K562 (cell line): ENCODE measurements around the gene CEP44. TPM values are rescaled to one million over a fixed set of nuclear protein-coding genes. Genes with fewer than 3 reads are reported as not detected.
"Not testable (repeated sequence)": the region's sequence is repeated elsewhere in the genome, so short reads cannot be mapped to it uniquely, and the experiment has no call there.

Experiments used
- ATAC-seq: fragments of 200-7000 bp; cut with Tn5 transposase; 3 replicates; pipeline ENCODE4 v1.9.1; 2020; ENCODE audit warnings: moderate library complexity
- BruUV-seq: library from RNA; stranded (reverse); fragments of 400-500 nt; replicated peaks from 2 replicates; lab custom pipeline; 2021; lab: Mats Ljungman, UMichigan
- CTCF ChIA-PET: fragments of 300-600 bp; formaldehyde crosslinking; extraction: SDS; loops from one replicate; lab custom pipeline; 2021; ENCODE audit warnings: low intra/inter-chr PET ratio; lab: Yijun Ruan, JAX
- POLR2A ChIA-PET: fragments of 300-600, 350-650 bp; sonication (Branson Sonifier 250); formaldehyde crosslinking; extraction: SDS; loops from one replicate; lab custom pipeline; 2021; ENCODE audit warnings: antibody characterized with exemption, inconsistent platforms; lab: Yijun Ruan, JAX
- DNase-seq, 4 experiments: peaks; one replicate each; pipeline versions ENCODE4 v3.0.0 to v3.0.0-alpha.2; 2011 to 2018; ENCODE audit warnings: low spot score in 3 of 4, mixed read lengths in 3 of 4; ENCODE audit errors: extremely low read depth in 1 of 4
- FAIRE-seq: peaks from 2 replicates; lab custom pipeline; 2011; peaks lifted over from hg19 to GRCh38; lab: Jason Lieb, UNC
- H2AFZ ChIP-seq: 2 replicates; pipeline ENCODE4 v1.6.0; 2011; ENCODE audit warnings: low read depth, low read length, control low read depth, inconsistent platforms
- H3K27ac ChIP-seq: fragments of 200-600 bp; 3 replicates; pipeline ENCODE4 v1.8.0; 2011; ENCODE audit warnings: low read depth, mild to moderate bottlenecking, control low read depth, inconsistent platforms, low read length, moderate library complexity, mixed read lengths; ENCODE audit errors: extremely low read depth
- H3K27me3 ChIP-seq, 2 experiments: fragments of 300-600 bp in 1 of 2; 2 replicates in 1 of 2; 3 replicates in 1 of 2; pipeline versions ENCODE4 v1.6.0 to v1.8.0; 2011; ENCODE audit warnings: inconsistent platforms in 2 of 2, low read length in 2 of 2, mild to moderate bottlenecking in 1 of 2, mixed read lengths in 1 of 2, moderate library complexity in 1 of 2; ENCODE audit not compliant: control insufficient read depth in 2 of 2, insufficient read depth in 2 of 2
- H3K36me3 ChIP-seq: fragments of 300-600 bp; 3 replicates; pipeline ENCODE4 v1.8.0; 2011; ENCODE audit warnings: mild to moderate bottlenecking, low read length, inconsistent platforms; ENCODE audit not compliant: control insufficient read depth, insufficient read depth
- H3K4me1 ChIP-seq, 2 experiments: fragments of 200-600 bp in 1 of 2; replicated peaks in 1 of 2; 2 replicates in 1 of 2; 3 replicates in 1 of 2; pipeline versions ENCODE4 v1.5.1 to v1.8.0; 2011; ENCODE audit warnings: inconsistent platforms in 2 of 2, low read length in 2 of 2, mild to moderate bottlenecking in 1 of 2, mixed read lengths in 1 of 2, moderate library complexity in 1 of 2; ENCODE audit not compliant: control insufficient read depth in 2 of 2, insufficient read depth in 2 of 2
- H3K4me2 ChIP-seq: 2 replicates; pipeline ENCODE4 v1.6.1; 2011; ENCODE audit warnings: low read length, control low read depth, inconsistent platforms, mixed read lengths; ENCODE audit not compliant: insufficient read depth
- H3K4me3 ChIP-seq: fragments of 200-600 bp; sonication (generic), shearing (Covaris generic); 2 replicates; pipeline ENCODE4 v1.5.1; 2016; ENCODE audit warnings: control low read depth, inconsistent platforms
- H3K79me2 ChIP-seq: fragments of 200-600 bp; 3 replicates; pipeline ENCODE4 v1.8.0; 2011; ENCODE audit warnings: low read length, inconsistent platforms; ENCODE audit not compliant: control insufficient read depth, insufficient read depth
- H3K9ac ChIP-seq, 2 experiments: 2 replicates each; pipeline versions ENCODE4 v1.6.0 to v1.6.1; 2011; ENCODE audit warnings: low read depth in 2 of 2, low read length in 2 of 2, control low read depth in 1 of 2, inconsistent platforms in 1 of 2, mild to moderate bottlenecking in 1 of 2, mixed read lengths in 1 of 2; ENCODE audit not compliant: insufficient read depth in 1 of 2
- H3K9me1 ChIP-seq: one replicate; pipeline ENCODE4 v1.6.0; 2011; ENCODE audit warnings: inconsistent platforms, mild to moderate bottlenecking, low read length, moderate library complexity; ENCODE audit not compliant: control insufficient read depth, insufficient read depth
- H3K9me3 ChIP-seq: replicated peaks from 2 replicates; pipeline ENCODE4 v1.5.1; 2011; ENCODE audit warnings: low read depth, low read length, inconsistent platforms; ENCODE audit not compliant: control insufficient read depth, insufficient read depth
- H4K20me1 ChIP-seq: replicated peaks from 2 replicates; pipeline ENCODE4 v1.6.1; 2011; ENCODE audit warnings: low read length, inconsistent platforms, mixed read lengths; ENCODE audit not compliant: control insufficient read depth, insufficient read depth
- MYNN ChIP-seq, 2 experiments: sonication (generic); formaldehyde crosslinking in 1 of 2; IDR thresholded peaks; 2 replicates each; pipeline versions ENCODE4 v1.5.0 to v1.6.1; 2016 to 2020; ENCODE audit warnings: antibody characterized with exemption in 1 of 2, missing genetic modification reagents in 1 of 2
- POLR2AphosphoS5 ChIP-seq: IDR thresholded peaks from 2 replicates; pipeline ENCODE4 v1.6.1; 2011; ENCODE audit warnings: mild to moderate bottlenecking, low read depth, low read length, moderate library complexity; ENCODE audit not compliant: control insufficient read depth, insufficient read depth
- TRIM24 ChIP-seq, 2 experiments: fragments of 450-650 bp; IDR thresholded peaks; 2 replicates each; pipeline ENCODE4 v1.6.1; 2016
- ZNF408 ChIP-seq: fragments of 250-450 bp; sonication (Bioruptor Pico); IDR thresholded peaks from 2 replicates; pipeline ENCODE4 v1.4.0; 2020; ENCODE audit warnings: low read depth, mild to moderate bottlenecking, moderate library complexity
- ZNF586 ChIP-seq: fragments of 450-650 bp; formaldehyde crosslinking; conservative IDR thresholded peaks from 2 replicates; pipeline ENCODE4 v1.4.0; 2020; ENCODE audit warnings: mild to moderate bottlenecking, moderate library complexity
- WGBS: fragments of 100-300 bp; shearing (Covaris generic); methylation state at CpG from one replicate; pipeline ENCODE4 v1.1.6; 2016; ENCODE audit warnings: low coverage, mixed read lengths; ENCODE audit not compliant: insufficient coverage; ENCODE audit errors: missing lambda C conversion rate; 5-methylcytosine and 5-hydroxymethylcytosine counted together
- in situ Hi-C: fragments of 300-500 bp; cut with MboI; formaldehyde crosslinking; loops from 4 replicates; pipeline ENCODE4 v1.15.0; 2018; ENCODE audit warnings: inconsistent platforms, mixed read lengths
- intact Hi-C: fragments of 100-400 bp; cut with micrococcal nuclease; formaldehyde crosslinking; loops from 2 replicates; pipeline ENCODE4 v1.14.2; 2022
- polyA plus RNA-seq, 8 experiments: library from polyadenylated mRNA; depleted of rRNA in 4 of 8; stranded (reverse) in 5 of 8; unstranded in 3 of 8; fragments of >200 nt; fragmentation: Nextera tagmentation in 2 of 8; fragmentation: Illumina TruSeq in 1 of 8; extraction: Ambion mirVana in 2 of 8; extraction: Trizol in 1 of 8; gene quantifications; 2 replicates each; pipeline versions ENCODE4 v1.2.1 to v1.2.3, GENCODE V29; 2011 to 2014; ENCODE audit warnings: inconsistent platforms in 1 of 8, missing spikeins in 1 of 8
- total RNA-seq, 7 experiments: library from RNA; depleted of rRNA in 6 of 7; stranded (reverse); fragments of >200 nt in 6 of 7; fragmentation: Illumina TruSeq in 2 of 7; extraction: Trizol in 2 of 7; gene quantifications; 2 replicates each; pipeline versions ENCODE4 v1.2.1 to v1.2.3, GENCODE V29; 2011 to 2021; ENCODE audit warnings: low replicate concordance in 1 of 7
- TF ChIP-seq, protein P1 (sequence below): sonication (generic); formaldehyde crosslinking; IDR thresholded peaks from 2 replicates; pipeline ENCODE4 v1.8.0; 2022; ENCODE audit warnings: missing genetic modification reagents, mild to moderate bottlenecking, borderline replicate concordance

Gene CEP44
- total and polyA plus RNA-seq, 9 of the 15 experiments (the other 6 are each of a cell fraction or from before 2014, with no cell fraction given) = 19.6 to 45.0 (median 24.4) TPM

DNA sequence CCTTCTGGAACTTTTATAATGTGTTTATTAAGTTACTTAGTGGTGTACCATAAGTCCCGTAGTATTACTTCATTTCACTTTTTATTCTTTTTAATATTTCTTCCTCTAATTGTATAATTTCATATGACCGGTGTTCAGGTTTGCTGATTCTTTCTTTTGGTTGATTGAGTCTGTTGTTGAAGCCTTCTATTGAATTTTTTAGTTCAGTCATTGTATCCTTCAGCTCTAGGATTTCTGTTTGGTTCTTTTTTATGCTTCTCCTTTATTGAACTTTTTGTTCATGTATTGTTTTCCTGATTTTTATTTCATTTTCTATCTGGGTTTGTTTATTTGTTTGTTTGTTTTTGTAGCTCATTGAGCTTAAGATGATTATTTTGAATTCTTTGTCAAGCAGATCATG lies 8.8 kb downstream of the CEP44 start (continued):
- TF ChIP-seq, protein P1, sequence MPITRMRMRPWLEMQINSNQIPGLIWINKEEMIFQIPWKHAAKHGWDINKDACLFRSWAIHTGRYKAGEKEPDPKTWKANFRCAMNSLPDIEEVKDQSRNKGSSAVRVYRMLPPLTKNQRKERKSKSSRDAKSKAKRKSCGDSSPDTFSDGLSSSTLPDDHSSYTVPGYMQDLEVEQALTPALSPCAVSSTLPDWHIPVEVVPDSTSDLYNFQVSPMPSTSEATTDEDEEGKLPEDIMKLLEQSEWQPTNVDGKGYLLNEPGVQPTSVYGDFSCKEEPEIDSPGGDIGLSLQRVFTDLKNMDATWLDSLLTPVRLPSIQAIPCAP (CRISPR knock-in tag) = no peak
- TF ChIP-seq ZNF408 (CRISPR knock-in tag) (no peak), TRIM24 (IDR thresholded peaks at IDR 0.05) (peak; percentile 60 to 69; a peak in 3 of 4 replicates), POLR2AphosphoS5 (no peak), ZNF586 (no peak), MYNN (IDR thresholded peaks at IDR 0.05) (no peak), MYNN (CRISPR knock-in tag; IDR thresholded peaks at IDR 0.05) (no peak)

DNA sequence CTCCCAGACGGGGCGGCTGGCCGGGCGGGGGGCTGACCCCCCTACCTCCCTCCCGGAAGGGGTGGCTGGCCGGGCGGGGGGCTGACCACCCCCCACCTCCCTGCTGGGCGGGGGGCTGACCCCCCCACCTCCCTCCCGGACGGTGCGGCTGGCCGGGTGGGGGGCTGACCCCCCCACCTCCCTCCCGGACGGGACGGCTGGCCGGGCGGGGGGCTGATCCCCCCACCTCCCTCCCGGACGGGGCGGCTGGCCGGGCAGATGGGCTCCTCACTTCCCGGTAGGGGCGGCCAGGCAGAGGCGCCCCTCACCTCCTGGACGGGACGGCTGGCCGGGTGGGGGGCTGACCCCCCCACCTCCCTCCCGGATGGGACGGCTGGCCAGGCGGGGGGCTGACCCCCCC lies 10.9 kb downstream of the CEP44 start:
- H4K20me1 ChIP-seq, H3K4me2 ChIP-seq, CTCF ChIA-PET, intact Hi-C loops, H2AFZ ChIP-seq, H3K4me3 ChIP-seq, H3K27me3 ChIP-seq, BruUV-seq, FAIRE-seq, H3K27ac ChIP-seq, H3K4me1 ChIP-seq, H3K9ac ChIP-seq, POLR2A ChIA-PET, in situ Hi-C loops, ATAC-seq, H3K9me1 ChIP-seq, DNase-seq: not testable (repeated sequence)
- no CpG with 5 or more reads among the region's 30 CpGs for WGBS
- peaks cover 28% of the 10 kb centered on the region for H3K9me3 ChIP-seq
- peaks cover 33% of the 10 kb centered on the region for H3K36me3 ChIP-seq
- peaks cover 67% of the 10 kb centered on the region for H3K79me2 ChIP-seq

DNA sequence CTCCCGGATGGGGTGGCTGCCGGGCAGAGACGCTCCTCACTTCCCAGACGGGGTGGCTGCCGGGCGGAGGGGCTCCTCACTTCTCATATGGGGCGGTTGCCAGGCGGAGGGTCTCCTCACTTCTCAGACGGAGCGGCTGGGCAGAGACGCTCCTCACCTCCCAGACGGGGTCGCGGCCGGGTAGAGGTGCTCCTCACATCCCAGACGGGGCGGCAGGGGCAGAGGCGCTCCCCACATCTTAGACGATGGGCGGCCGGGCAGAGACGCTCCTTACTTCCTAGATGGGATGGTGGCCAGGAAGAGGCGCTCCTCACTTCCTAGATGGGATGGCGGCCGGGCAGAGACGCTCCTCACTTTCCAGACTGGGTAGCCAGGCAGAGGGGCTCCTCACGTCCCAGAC lies 11.4 kb downstream of the CEP44 start:
- H2AFZ ChIP-seq, H4K20me1 ChIP-seq, CTCF ChIA-PET, H3K9ac ChIP-seq, H3K27me3 ChIP-seq, H3K4me2 ChIP-seq, POLR2A ChIA-PET, H3K4me3 ChIP-seq, H3K27ac ChIP-seq, intact Hi-C loops, ATAC-seq, BruUV-seq, in situ Hi-C loops, DNase-seq, H3K4me1 ChIP-seq, FAIRE-seq, H3K9me1 ChIP-seq: not testable (repeated sequence)
- 93% methylated on average over 5 of the region's 27 CpGs for WGBS
- Histone ChIP-seq H3K9me3 (peaks cover 28% of the 10 kb centered on the region), H3K79me2 (peaks cover 62% of the 10 kb centered on the region), H3K36me3 (peaks cover 38% of the 10 kb centered on the region)
